Measurements from ENCODE around the gene SPAG17.
A peak's percentile ranks its signal among the peaks of the same experiment; 100 is the strongest.

The SPAG17 gene

DNA sequence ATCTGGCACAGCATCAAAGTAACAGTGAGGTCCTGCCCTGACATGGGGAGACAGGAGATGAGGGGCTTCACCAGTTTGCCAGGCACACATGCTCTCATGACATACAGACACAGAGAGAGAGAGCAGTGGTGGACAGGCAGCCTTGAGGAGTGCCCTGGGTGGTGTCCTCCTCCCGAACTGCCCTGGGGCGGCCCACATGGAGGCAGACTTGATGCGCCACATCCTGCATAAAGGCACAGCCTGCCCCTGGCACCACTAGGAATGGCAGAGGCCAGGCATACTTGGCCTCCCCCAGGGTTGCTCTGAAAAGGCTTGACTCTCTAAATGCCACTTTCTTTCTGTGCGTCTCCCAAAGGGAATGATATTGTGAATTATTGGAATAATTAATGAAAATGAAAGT lies 67.5 kb downstream of the SPAG17 start:
- no peak for DNase-seq

DNA sequence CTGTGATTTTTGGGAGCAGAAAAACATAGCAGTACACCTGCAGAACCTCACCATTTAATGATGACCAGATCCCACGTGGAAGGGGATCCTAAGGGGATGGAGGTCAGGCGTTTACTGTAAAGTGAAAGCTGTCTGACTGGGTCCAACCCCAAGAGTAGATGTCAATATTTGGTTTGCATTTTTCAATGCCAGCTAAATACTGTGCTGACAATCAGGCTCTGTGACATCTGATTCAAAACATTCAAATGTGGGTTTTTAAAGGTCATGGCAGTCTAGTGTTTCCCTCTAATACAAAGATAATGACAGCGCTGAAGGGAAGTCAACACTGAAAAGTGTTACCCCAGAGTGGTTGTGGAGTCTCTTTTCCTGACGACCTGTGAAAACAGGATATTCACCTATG lies 68.1 kb downstream of the SPAG17 start:
- DNase-seq = no peak

DNA sequence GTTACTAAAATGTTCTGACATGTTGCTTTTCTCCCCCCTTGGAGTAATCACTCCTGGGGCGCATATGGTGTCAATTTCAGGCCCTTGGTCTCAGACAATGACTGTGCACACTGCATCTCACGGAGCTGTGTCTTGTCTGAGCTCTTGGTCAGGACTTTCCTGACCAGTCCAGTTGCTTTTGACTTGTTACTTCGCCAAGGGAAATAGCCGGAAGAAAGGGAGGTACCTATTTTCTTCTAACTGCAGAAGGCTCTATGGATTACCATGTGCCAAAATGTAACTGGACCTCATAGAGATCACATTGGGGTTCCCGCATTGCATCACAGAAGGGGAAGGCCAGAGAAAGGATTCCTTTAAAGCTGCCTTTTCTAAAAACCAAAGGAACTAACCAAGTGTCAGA lies 68.6 kb downstream of the SPAG17 start:
- no peak for DNase-seq

DNA sequence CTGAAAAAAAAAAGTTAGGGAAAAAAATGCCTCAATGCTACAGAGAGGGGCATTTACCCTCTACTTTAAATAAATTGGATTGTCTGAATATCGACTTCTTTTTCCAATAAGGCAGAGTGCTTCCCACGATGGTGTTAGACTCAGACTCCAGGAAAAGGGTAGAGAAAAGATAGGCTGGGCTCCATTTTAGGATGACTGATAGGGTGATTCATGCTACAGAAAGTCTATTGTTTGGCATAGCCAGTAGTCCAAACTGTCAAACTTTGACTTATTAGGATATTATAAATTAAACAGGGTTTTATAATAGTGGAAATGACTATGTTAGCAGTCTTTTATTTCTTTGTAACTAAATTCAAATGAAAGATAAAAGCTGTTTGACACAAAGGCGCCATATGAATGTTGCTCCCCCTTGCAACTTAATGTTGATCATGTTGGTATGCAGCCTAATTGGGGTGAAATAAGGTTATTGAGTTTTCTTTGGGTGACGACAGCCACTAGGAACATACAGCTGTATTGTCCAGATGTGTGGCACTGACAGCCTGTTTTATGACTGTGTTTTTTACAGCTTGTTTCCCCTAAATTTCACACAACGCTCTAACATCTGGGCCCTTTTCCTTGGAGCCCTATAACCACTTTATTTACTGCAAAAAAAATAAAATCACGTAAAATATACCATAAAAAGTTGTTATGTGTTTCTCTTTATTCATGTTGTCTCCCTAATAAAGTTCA lies 69.3 kb downstream of the SPAG17 start:
- DNase-seq = no peak

DNA sequence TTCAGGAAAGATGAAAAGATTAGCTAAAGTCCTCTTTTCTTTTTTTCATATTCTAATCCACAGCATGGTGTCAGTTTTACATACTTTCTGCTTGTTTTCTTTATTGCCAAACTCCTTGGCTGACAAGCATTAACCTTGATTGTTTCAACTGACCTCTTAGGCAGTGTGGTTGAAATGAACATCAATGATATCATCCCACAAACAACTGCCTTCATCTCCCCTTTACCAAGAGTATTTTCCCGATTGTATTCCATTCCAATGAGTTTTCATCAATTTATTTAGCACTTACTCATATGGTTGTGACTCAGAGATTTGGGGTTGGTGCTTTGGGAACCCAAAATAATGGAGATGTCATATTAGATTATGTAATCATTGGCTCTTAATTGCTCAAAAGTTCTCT lies 71.8 kb downstream of the SPAG17 start:
- DNase-seq = no peak

DNA sequence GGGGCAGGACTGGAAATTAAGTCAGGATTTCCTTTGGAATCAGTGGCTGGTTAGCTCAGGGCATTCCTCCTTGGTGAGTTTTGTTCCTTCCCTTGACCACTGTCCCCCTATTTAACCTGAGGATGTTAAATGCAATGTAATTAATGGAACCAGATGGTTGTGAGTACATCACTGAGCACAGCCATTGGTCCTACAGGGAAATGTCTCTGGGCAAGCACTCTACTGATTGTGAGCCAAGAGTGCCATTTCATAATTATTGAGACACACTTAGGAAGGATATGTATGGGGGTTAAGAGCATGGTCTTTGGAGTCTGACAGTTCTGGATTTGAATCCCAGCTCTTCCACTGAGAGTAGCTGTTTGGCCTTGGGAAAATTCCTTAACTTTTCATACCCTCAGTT lies 74.4 kb downstream of the SPAG17 start:
- DNase-seq = no peak

DNA sequence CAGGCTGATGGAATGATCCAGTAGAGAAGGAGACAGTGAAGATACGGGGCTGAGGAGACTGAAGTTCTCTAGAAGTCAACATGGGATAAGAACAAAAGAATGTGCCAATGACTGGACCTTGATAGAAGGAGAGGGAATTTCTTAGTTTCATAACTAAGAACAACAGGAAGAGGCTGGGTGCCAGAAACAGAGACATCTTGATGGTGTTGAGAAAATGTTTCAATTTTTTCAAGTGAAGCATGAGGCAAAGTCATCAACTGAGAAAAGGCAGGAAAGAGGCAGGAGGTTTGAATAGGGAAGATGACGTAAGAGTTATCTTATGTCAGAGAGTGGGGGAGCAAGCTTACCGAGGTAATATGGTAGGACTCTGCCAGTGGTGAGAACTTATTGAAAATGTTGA lies 80.1 kb downstream of the SPAG17 start:
- DNase-seq = no peak

DNA sequence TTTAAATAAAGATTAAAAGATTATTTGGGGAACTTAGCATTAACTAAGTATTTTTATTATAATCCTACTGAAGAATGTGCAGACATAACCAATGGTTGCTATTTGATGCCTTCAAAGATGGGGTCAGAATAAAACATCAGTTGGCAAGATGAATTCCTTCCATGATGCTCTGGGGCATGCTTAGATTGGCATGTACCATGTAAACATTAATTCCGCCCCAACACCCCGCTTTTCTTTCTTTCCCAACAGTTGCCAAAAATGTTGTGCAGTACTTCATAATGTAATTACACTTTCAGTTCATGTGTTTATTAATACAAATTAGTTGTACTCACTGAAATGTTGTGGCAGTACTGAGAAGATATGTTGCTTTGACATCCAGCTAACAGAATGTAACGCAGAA lies 82.6 kb downstream of the SPAG17 start:
- DNase-seq = no peak

DNA sequence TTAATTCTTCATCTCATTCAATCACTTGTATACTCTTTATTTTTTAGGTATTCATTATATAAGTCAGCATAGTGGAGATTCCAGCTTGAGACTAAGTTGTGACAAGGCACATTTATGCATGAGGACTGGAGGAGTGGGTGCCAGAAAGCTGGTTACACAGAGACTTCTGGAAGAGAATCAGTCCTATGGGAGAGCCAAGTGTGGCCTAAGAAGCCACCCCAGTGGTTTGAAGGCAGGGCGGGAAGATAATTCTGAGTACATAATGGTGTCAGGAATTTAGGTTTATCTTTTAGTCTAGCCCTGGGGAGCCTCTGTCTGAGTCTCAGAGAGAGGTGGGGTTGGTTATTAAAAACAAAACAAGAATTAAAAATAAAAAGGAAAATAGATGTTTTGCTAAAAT lies 83.0 kb downstream of the SPAG17 start:
- no peak for DNase-seq

DNA sequence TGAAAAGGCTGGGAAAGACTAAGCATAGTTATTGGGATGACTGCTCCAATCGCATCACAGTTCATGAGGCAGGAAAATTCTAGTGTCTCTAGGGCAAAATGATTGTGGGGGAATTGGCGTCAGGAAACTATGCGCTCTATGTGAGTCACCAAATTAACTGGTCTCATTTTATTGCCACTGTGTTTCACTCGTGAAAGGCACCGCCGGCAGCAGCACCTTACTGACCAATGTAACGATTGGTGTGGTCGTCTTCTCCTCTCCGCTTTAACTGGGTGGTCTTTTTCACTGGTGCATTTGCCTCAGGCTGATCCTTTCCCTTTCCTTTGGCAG lies 83.5 kb downstream of the SPAG17 start:
- DNase-seq = no peak

DNA sequence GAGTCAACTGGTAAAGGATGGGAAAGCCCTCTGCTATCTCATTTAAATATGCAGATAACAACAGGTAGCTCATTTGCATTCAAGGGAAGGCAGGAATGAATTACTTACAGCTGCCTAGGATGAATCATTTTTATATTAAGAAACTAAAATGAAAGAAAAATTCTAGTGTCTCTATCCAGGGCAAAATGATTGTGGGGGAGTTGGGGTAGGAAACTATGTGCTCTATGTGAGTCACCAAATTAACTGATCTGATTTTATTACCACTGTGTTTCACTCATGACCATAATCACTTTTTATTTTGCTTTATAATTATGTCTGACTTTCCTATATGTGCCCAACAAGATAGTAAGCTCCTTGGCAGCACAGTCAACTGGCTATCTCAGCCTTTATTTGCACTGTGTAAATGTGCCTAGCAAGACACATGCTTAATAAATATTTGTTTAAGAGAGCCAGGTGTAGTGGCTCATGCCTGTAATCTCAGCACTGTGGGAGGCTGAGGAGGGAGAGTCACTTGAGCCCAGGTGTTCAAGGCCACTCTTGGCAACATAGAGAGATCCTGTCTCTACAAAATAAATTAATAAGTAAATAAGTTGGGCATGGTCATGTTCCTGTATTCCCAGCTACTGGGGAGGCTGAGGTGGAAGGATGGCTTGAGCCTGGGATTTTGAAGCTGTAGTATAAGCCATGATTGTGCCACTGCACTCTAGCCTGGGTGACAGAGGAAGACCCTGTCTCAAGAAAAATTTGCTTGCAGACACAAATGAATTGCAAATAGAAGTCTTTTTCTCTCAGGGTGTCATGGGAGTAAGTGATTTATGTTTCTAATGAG lies 84.1 kb downstream of the SPAG17 start:
- no peak for DNase-seq

DNA sequence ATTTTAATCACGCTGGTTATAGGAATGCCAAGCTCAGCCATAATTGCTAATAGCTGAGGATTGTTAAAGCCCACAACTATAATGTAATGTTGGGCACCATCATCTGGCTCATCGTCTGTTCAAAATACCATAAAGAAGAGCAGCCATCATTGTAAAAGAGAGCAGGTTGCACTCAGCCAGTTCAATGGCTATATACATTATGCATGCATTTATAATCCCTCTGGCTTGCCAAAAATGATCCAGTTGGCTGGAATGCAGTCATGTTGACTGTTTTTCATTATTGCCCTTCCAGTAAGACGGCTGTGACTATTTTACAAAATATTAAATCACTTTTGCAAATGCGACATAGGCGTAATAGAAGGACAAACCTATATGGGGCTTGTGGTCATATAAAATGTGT lies 85.3 kb downstream of the SPAG17 start:
- DNase-seq = no peak

DNA sequence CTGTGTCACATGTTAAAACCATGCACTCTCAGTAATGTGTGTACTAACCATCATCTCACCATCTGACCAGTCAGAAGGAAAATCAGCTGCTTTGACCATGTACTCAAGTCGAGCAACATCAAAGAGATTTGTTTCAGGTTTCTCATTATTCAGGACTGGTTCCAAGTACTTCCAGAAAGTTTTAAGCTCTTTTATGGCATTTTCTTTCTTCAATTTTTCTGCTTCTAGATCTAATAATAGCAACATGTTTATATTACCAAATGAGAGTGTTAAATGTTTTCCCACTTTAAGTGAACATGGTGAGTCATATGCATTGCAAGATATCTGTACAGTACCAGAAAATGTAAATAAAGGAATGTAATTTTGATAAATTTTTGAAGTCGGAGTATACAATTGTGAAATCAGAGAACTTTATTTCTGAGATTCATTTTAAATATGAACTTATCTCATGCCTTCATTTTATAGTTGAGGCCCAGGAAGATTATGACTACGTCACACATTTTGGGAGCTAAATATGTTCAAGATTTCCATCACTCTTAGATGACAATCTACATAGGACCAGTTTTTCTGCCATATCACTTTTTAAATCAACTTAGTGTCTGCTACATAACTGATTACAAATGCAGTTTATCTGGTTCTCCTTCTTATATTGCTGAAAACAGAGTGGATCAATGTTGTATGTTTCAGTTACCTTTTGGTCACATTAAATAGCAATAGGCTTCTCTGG lies 87.2 kb downstream of the SPAG17 start:
- no peak for DNase-seq

DNA sequence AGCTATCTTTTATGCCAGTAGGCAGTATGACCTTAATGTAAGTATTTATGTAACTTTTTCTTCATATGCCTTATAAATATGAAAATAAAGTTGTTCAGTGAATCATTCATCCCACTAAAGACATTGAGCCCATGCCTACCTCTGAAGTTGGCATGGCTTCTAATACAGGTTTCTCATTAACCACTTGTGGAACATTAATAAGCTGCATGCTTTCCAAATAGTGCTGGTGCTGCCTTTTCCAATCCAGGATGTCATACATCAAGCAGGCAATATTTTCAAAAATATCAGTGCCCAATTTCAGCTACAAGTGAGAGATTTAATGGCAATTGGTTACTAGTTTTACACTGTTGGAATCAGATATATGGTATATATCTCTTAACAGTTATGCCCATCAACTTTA lies 92.0 kb downstream of the SPAG17 start:
- DNase-seq = no peak

DNA sequence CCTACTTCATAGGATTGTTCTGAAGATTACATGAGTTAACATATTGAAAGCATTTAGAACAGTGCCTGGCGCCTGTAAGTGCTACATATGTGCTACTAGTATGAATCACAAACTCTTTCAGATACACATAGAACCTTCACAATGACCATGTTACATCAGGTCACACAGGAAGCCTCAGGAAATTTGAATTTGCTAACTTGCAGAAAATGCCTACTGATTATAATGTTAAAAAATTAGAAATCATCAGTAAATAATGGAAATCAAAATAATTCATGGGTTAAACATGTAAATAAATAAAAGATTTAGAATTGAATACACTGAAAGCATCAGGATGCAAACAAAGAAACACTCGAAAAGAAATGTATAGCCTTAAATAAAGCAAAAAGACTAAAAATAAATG lies 94.9 kb downstream of the SPAG17 start:
- DNase-seq = no peak

DNA sequence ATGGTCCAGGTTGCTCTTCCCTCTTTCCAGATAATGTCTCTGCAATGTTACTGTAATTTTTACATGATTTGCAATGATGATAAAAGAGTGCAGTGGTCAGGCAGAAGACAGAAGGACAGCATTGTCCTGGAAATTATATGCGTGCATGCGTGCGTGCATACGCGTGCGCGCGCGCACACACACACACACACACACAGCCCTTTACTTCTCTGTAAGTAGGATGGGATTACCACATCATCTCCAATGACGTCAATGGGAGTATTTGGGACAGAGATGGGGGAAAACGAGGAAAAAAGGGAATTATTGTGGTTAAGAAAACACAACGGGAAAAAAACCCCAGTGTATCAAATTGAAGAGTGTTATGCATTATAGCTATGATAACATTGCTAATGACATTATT lies 99.7 kb downstream of the SPAG17 start:
- DNase-seq = no peak

DNA sequence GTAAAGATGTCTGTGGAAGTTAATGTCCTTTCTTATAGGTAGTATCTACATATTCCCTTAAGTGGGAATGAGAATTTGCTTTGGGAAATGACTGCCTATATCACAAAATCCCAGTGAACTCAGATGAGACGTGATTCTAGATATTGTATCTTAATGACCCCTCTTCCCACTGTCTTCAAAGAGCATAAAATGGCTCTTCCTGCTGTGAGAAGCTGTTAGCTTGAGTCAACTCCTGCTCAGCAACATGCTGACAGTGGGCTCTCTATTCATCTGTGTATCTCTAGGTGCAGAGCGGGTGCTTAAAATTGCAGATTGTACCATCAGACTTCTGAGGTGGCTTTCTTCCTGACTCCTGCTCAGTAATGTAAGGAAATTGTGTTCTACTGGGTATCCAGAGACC lies 100.6 kb downstream of the SPAG17 start:
- no peak for DNase-seq

DNA sequence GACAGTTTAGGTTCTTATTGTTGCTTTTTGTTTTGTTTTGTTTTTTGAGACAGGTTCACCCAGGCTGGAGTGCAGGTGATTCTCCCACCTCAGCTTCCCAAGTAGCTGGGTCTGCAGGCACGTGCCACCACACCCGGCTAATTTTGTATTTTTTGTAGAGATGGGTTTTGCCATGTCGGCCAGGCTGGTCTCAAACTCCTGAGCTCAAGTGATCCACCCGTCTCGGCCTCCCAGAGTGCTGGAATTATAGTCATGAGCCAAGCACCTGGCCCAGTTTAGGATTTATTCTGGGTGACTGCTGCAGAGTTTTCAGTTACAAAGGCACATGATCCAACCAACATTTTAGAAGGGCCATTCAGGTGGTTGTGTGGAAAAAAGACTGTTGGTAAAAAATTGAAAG lies 102.0 kb downstream of the SPAG17 start:
- DNase-seq = no peak

DNA sequence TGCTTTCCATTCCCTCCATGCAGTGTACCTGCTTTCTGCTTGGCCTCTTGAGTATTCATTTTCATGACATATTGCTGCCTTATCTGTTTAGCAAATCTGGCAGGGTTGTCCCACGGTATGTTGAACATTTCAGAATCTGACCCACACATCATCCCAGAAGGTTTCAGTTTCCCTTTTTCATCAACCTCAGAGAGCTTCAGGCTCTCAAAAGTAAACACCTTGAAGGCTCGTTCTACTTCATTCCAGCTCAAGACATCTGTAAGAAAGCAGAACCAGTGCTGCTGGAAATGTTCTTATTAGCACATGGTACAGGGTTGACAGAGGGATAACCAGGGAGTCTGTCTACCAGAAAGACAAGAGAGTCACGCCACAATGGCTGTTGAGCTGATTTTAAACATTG lies 103.6 kb downstream of the SPAG17 start:
- no peak for DNase-seq

DNA sequence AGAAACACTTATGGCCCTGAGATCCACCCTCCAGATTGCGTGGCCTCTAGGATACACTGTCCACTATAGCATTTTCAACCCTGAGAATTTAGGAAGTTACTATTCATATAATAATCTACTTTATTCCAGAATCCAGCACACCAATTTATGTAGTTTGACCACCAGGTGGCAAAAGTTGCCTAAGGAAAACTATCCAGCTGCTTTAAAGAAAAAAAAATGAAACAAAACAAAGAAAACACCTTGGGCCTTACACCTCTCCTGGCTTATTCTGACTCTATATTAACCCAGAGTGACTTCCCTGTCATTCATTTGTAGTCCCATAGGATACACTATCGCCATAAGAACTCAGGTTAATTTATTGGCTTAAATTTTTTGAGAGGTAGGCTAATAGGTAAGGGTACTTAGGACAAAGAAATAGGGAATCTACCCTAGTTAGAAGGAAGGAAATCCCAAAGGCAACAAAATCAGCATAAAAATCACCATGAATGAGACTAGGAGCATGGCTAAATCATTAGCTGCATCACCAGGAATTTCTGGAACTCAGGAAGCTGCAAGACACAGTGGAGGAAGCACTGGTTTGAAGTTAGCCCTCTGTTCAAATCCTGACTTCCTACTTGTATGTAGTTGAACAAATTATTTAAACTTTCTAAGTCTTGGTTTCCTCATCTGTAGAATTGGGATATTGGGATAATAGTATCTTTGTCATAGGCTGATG lies 107.5 kb downstream of the SPAG17 start:
- DNase-seq = peak in 2 of 3 donors; percentile 12 to 13

DNA sequence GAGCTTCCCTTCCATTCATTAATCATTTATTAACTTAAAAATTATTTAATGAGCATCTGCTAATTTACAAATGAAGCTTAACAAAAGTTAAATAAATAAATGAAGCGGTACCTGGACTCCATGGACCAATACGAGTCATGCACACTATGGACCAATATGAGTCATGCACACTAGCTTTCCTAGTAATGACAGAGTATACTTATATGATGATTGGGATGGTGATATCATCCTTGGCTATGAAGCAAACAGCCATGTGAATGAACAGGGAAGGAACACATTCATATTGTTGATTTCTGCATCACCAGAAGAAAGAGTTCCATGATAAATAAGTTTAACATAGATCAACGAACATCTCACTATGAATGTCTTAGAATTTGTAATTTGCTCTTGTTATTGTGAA lies 109.9 kb downstream of the SPAG17 start:
- peak; percentile 0 to 43 (median 12) for DNase-seq

DNA sequence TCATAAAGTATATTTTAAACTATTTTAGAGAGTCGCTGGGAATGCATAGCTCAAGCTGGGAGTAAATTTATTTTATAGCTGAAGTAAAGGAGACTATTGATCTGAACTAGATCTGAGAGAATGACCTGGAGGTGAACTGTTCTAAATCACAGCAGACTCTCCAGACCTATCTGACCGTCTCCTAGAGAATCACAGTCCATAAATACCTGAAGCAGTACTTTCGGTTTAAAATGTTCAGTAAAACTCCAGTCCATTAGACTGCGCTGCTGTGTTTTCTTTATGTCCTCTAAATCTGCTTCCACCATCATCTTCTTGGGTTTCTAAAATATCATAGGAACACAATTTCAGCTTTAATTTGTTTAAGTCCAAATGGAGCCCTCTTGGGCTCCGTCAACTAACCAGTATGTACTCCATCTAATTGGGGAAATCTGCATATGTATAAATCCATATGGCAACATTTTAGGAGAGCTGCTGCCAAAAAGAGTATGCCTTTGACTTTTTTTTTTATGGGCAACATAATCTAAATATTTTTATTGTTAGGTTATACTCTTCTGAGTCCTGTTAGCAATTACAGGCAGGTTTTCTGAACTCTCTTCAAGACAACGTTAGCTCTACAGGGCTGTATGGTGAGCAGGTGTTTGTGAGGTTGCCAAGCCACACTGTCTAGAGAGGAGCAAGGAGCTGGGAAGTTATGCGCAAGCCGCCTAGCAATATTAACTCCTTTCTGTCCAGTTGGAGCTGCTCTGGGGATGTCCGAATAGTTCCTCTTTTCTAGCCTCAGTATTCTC lies 111.2 kb downstream of the SPAG17 start:
- no peak for DNase-seq

DNA sequence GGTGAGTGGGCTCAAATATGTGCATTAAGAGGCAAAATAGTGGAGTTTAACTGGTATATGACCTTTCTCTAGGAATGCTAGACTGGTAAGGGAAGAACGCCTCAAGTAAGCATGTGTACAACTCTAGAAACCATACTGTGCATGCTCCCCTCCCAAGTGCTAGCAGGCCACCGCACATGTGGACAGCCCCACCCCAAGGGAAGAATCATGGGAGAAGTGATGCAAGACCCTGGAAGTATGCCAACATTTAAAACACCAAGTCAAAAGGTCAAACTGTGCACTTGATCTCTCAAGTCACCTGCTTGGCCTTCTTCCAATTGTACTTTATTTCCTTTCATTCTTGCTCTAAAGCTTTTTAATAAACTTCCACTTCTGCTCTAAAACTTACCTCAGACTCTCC lies 135.0 kb downstream of the SPAG17 start:
- no peak for DNase-seq
